H9 (cell line): ENCODE measurements around the gene NPNT. TPM values are rescaled to one million over a fixed set of nuclear protein-coding genes. Genes with fewer than 3 reads are reported as not detected.

Experiments used
- DNase-seq: peaks from one replicate; pipeline ENCODE4 v3.0.0-alpha.2; 2017
- H2AFZ ChIP-seq: one replicate; pipeline ENCODE4 v1.6.1; 2013; ENCODE audit warnings: mild to moderate bottlenecking, low read length, control low read depth, moderate library complexity
- H2AK5ac ChIP-seq: 2 replicates; pipeline ENCODE4 v1.6.1; 2013; ENCODE audit warnings: low read length, control low read depth, mixed read lengths; ENCODE audit not compliant: insufficient read length
- H2BK120ac ChIP-seq: one replicate; pipeline ENCODE4 v1.6.1; 2013; ENCODE audit warnings: low read depth, mild to moderate bottlenecking, low read length, control low read depth, inconsistent platforms; ENCODE audit not compliant: poor library complexity, severe bottlenecking
- H2BK12ac ChIP-seq: 2 replicates; pipeline ENCODE4 v1.6.1; 2013; ENCODE audit warnings: low read length, control low read depth, mixed read lengths, low read depth; ENCODE audit not compliant: insufficient read length
- H2BK15ac ChIP-seq: 2 replicates; pipeline ENCODE4 v1.6.1; 2013; ENCODE audit warnings: low read depth, low read length, control low read depth
- H2BK20ac ChIP-seq: one replicate; pipeline ENCODE4 v1.6.1; 2013; ENCODE audit warnings: low read depth, mild to moderate bottlenecking, low read length, control low read depth, inconsistent platforms; ENCODE audit not compliant: poor library complexity, severe bottlenecking
- H2BK5ac ChIP-seq: 2 replicates; pipeline ENCODE4 v1.6.1; 2013; ENCODE audit warnings: low read length, control low read depth, mixed read lengths; ENCODE audit not compliant: insufficient read length
- H3K14ac ChIP-seq: 2 replicates; pipeline ENCODE4 v1.6.1; 2013; ENCODE audit warnings: low read length, control low read depth; ENCODE audit not compliant: insufficient read depth
- H3K18ac ChIP-seq: 2 replicates; pipeline ENCODE4 v1.6.1; 2013; ENCODE audit warnings: low read depth, mild to moderate bottlenecking, mixed read lengths, low read length, control low read depth; ENCODE audit not compliant: insufficient read length
- H3K23ac ChIP-seq: 2 replicates; pipeline ENCODE4 v1.6.1; 2013; ENCODE audit warnings: low read length, control low read depth, mixed read lengths, low read depth; ENCODE audit not compliant: insufficient read length
- H3K23me2 ChIP-seq: 2 replicates; pipeline ENCODE4 v1.6.1; 2013; ENCODE audit warnings: low read depth, mild to moderate bottlenecking, mixed read lengths, low read length, control low read depth; ENCODE audit not compliant: insufficient read length, poor library complexity, severe bottlenecking
- H3K27ac ChIP-seq: 2 replicates; pipeline ENCODE4 v1.5.1; 2013; ENCODE audit warnings: low read length, control low read depth, mixed read lengths, low read depth; ENCODE audit not compliant: insufficient read length
- H3K27me3 ChIP-seq: 2 replicates; pipeline ENCODE4 v1.6.1; 2013; ENCODE audit warnings: low read length, control low read depth, inconsistent platforms; ENCODE audit not compliant: insufficient read depth
- H3K4ac ChIP-seq: 2 replicates; pipeline ENCODE4 v1.6.1; 2013; ENCODE audit warnings: low read depth, mild to moderate bottlenecking, control low read depth, inconsistent platforms, low read length, moderate library complexity
- H3K4me1 ChIP-seq: 2 replicates; pipeline ENCODE4 v1.6.1; 2013; ENCODE audit warnings: low read length, control low read depth, inconsistent platforms; ENCODE audit not compliant: insufficient read depth
- H3K4me2 ChIP-seq: 2 replicates; pipeline ENCODE4 v1.6.1; 2013; ENCODE audit warnings: low read length, control low read depth, mixed read lengths; ENCODE audit not compliant: insufficient read length, insufficient read depth
- H3K56ac ChIP-seq: 2 replicates; pipeline ENCODE4 v1.6.1; 2013; ENCODE audit warnings: low read depth, mild to moderate bottlenecking, mixed read lengths, low read length, control low read depth; ENCODE audit not compliant: insufficient read length
- H3K79me1 ChIP-seq: 2 replicates; pipeline ENCODE4 v1.6.1; 2013; ENCODE audit warnings: low read depth, mild to moderate bottlenecking, moderate library complexity, low read length, control low read depth, inconsistent platforms; ENCODE audit not compliant: insufficient read depth, poor library complexity, severe bottlenecking
- H3K79me2 ChIP-seq: 2 replicates; pipeline ENCODE4 v1.6.1; 2013; ENCODE audit warnings: low read length, control low read depth, inconsistent platforms; ENCODE audit not compliant: insufficient read depth
- H3K9ac ChIP-seq: 2 replicates; pipeline ENCODE4 v1.6.1; 2013; ENCODE audit warnings: low read length, control low read depth, mixed read lengths; ENCODE audit not compliant: insufficient read length; ENCODE audit errors: extremely low read depth
- H3K9me3 ChIP-seq: one replicate; pipeline ENCODE4 v1.6.1; 2013; ENCODE audit warnings: low read depth, low read length, inconsistent platforms; ENCODE audit not compliant: control insufficient read depth
- H3T11ph ChIP-seq: one replicate; pipeline ENCODE4 v1.6.1; 2013; ENCODE audit warnings: mild to moderate bottlenecking, low read length, control low read depth, inconsistent platforms
- H4K20me1 ChIP-seq: one replicate; pipeline ENCODE4 v1.6.1; 2013; ENCODE audit not compliant: control insufficient read depth, insufficient read length, insufficient read depth
- H4K5ac ChIP-seq: 2 replicates; pipeline ENCODE4 v1.6.1; 2013; ENCODE audit warnings: low read depth, mild to moderate bottlenecking, mixed read lengths, low read length, control low read depth; ENCODE audit not compliant: insufficient read length
- H4K8ac ChIP-seq: replicated peaks from 2 replicates; pipeline ENCODE4 v1.6.1; 2013; ENCODE audit warnings: low read length, control low read depth, mixed read lengths, low read depth; ENCODE audit not compliant: insufficient read length
- H4K91ac ChIP-seq: 2 replicates; pipeline ENCODE4 v1.6.1; 2013; ENCODE audit warnings: low read depth, mild to moderate bottlenecking, moderate library complexity, mixed read lengths, low read length, control low read depth; ENCODE audit not compliant: insufficient read length
- H3K27ac Mint-ChIP-seq, 3 experiments: 2 replicates in 2 of 3; 3 replicates in 1 of 3; pipeline ENCODE4 v1.8.0; 2020 to 2021; ENCODE audit warnings: mixed read lengths in 3 of 3, mild to moderate bottlenecking in 1 of 3, moderate library complexity in 1 of 3
- H3K27me3 Mint-ChIP-seq: 2 replicates; pipeline ENCODE4 v1.8.0; 2021; ENCODE audit warnings: low read depth, mild to moderate bottlenecking, moderate library complexity, mixed read lengths
- H3K36me3 Mint-ChIP-seq, 3 experiments: 2 replicates in 2 of 3; 3 replicates in 1 of 3; pipeline ENCODE4 v1.8.0; 2020 to 2021; ENCODE audit warnings: low read depth in 3 of 3, mixed read lengths in 3 of 3; ENCODE audit not compliant: insufficient read depth in 1 of 3
- H3K4me1 Mint-ChIP-seq, 2 experiments: 2 replicates each; pipeline ENCODE4 v1.8.0; 2020; ENCODE audit warnings: mixed read lengths in 2 of 2
- H3K4me3 Mint-ChIP-seq, 2 experiments: 2 replicates in 1 of 2; 3 replicates in 1 of 2; pipeline ENCODE4 v1.8.0; 2020 to 2021; ENCODE audit warnings: mild to moderate bottlenecking in 2 of 2, mixed read lengths in 2 of 2, moderate library complexity in 1 of 2
- H3K9me3 Mint-ChIP-seq, 2 experiments: 2 replicates in 1 of 2; 3 replicates in 1 of 2; pipeline ENCODE4 v1.8.0; 2020; ENCODE audit warnings: mild to moderate bottlenecking in 2 of 2, mixed read lengths in 2 of 2, moderate library complexity in 1 of 2
- WGBS: extraction: QIAGEN DNeasy Blood & Tissue Kit; methylation state at CpG from one replicate; pipeline ENCODE4 v1.1.7; 2013; ENCODE audit warnings: missing lambda C conversion rate, low lambda C conversion rate, mixed read lengths; ENCODE audit not compliant: insufficient read length; ENCODE audit errors: extremely low coverage; 5-methylcytosine and 5-hydroxymethylcytosine counted together
- total RNA-seq: library from RNA; stranded (reverse); gene quantifications from 2 replicates; pipeline ENCODE4 v1.2.1, GENCODE V29; 2021
- TF ChIP-seq, protein P1 (sequence below): fragments of 200-600 bp; sonication (generic); conservative IDR thresholded peaks from 3 replicates; pipeline ENCODE4 v1.8.0; 2021; ENCODE audit warnings: antibody characterized with exemption, mild to moderate bottlenecking

NPNT gene
- total RNA-seq, 1 experiment from 2014 or later = 0.37 TPM

DNA sequence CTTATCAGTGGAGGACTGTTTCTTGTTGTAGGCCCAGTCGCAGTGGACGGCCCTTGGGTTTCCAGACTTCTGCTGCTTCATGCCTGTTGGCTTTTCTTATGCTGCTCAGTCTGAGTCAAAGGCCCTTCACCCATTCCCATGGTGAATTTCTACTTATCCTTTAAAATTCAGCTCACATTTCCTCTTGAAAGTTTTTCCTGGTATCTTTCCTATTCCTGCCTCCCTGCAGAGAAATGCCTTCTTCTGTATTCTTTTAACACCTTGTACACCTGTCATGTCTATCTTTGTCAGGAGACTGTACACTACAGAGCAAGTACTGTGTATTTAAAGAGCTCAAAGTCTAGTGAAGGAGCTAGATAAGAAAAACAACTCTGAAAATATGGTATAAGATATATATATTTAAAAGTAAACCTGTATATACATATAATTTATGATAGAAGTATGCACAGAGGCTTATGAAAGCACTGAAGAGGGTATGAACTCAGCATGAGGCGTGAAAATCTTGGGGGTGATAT is 22.0 kb downstream of the NPNT start:
- no peaks in the 10 kb centered on the region for H3K27me3 ChIP-seq
- H2AFZ ChIP-seq = no peak overlapping the region
- H4K91ac ChIP-seq = no peak overlapping the region
- no peak overlapping the region for H4K5ac ChIP-seq
- Mint-ChIP-seq H3K27me3 (no peaks in the 10 kb centered on the region), H3K9me3 (no peaks in the 10 kb centered on the region; a peak in 1 of 5 replicates), H3K4me1 (peaks cover 7 to 12% of the 10 kb centered on the region in 2 experiments), H3K36me3 (no peaks in the 10 kb centered on the region), H3K27ac (no peak overlapping the region), H3K4me3 (no peak overlapping the region)
- no peak overlapping the region for H2BK20ac ChIP-seq
- no peak overlapping the region for H2AK5ac ChIP-seq
- no peak overlapping the region for H2BK12ac ChIP-seq
- H3K9me3 ChIP-seq = no peaks in the 10 kb centered on the region
- no peaks in the 10 kb centered on the region for H3K23me2 ChIP-seq
- H3K79me1 ChIP-seq = no peaks in the 10 kb centered on the region
- H3K4ac ChIP-seq = no peak overlapping the region
- no peak overlapping the region for H2BK15ac ChIP-seq
- H3K4me2 ChIP-seq = no peak overlapping the region
- no peak overlapping the region for H4K8ac ChIP-seq
- H3K56ac ChIP-seq = no peak overlapping the region
- H3K14ac ChIP-seq = no peak overlapping the region
- no peak overlapping the region for H3T11ph ChIP-seq
- TF ChIP-seq, protein P1, sequence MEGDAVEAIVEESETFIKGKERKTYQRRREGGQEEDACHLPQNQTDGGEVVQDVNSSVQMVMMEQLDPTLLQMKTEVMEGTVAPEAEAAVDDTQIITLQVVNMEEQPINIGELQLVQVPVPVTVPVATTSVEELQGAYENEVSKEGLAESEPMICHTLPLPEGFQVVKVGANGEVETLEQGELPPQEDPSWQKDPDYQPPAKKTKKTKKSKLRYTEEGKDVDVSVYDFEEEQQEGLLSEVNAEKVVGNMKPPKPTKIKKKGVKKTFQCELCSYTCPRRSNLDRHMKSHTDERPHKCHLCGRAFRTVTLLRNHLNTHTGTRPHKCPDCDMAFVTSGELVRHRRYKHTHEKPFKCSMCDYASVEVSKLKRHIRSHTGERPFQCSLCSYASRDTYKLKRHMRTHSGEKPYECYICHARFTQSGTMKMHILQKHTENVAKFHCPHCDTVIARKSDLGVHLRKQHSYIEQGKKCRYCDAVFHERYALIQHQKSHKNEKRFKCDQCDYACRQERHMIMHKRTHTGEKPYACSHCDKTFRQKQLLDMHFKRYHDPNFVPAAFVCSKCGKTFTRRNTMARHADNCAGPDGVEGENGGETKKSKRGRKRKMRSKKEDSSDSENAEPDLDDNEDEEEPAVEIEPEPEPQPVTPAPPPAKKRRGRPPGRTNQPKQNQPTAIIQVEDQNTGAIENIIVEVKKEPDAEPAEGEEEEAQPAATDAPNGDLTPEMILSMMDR = no peak
- no peak overlapping the region for H2BK120ac ChIP-seq
- no peaks in the 10 kb centered on the region for H3K79me2 ChIP-seq
- H2BK5ac ChIP-seq = no peak overlapping the region
- no peak overlapping the region for H3K9ac ChIP-seq
- H4K20me1 ChIP-seq = no peaks in the 10 kb centered on the region
- H3K27ac ChIP-seq = no peak overlapping the region
- no peaks in the 10 kb centered on the region for H3K4me1 ChIP-seq
- no peak overlapping the region for H3K18ac ChIP-seq
- no peak for DNase-seq
- no peak overlapping the region for H3K23ac ChIP-seq
- WGBS = no CpG with 5 or more reads among the region's 3 CpGs
